Islet precursor cell (in vitro differentiated cells): Measurements from ENCODE around the gene CEP112.
A peak's percentile ranks its signal among the peaks of the same experiment; 100 is the strongest.
"Not testable (repeated sequence)": the region's sequence is repeated elsewhere in the genome, so short reads cannot be mapped to it uniquely, and the experiment has no call there.

Experiments
- DNase-seq: peaks from one replicate; pipeline ENCODE4 v3.0.0-alpha.2; 2018

The CEP112 gene

GRCh38 chr17:65755799-65756198 lies 436.1 kb downstream of the CEP112 start:
- DNase-seq = no peak

GRCh38 chr17:65754630-65755029 lies 437.3 kb downstream of the CEP112 start:
- no peak for DNase-seq

- DNase-seq = no peak
Observed at GRCh38 chr17:65754081-65754480, 437.9 kb downstream of the CEP112 start.

- DNase-seq = no peak
Observed at GRCh38 chr17:65753348-65753747, 438.6 kb downstream of the CEP112 start.

GRCh38 chr17:65751263-65751662 lies 440.7 kb downstream of the CEP112 start:
- no peak for DNase-seq

- no peak for DNase-seq
Observed at GRCh38 chr17:65750631-65751115, 441.3 kb downstream of the CEP112 start.

- no peak for DNase-seq
Observed at GRCh38 chr17:65750166-65750565, 441.8 kb downstream of the CEP112 start.

GRCh38 chr17:65749479-65749878 lies 442.5 kb downstream of the CEP112 start:
- DNase-seq = no peak

GRCh38 chr17:65745241-65745640 lies 446.7 kb downstream of the CEP112 start:
- DNase-seq = no peak

- no peak for DNase-seq
Observed at GRCh38 chr17:65743308-65743655, 448.7 kb downstream of the CEP112 start.

GRCh38 chr17:65742403-65743307 lies 449.3 kb downstream of the CEP112 start:
- DNase-seq = peak; percentile 84

GRCh38 chr17:65741710-65742109 lies 450.2 kb downstream of the CEP112 start:
- DNase-seq = no peak

GRCh38 chr17:65739034-65739433 lies 452.9 kb downstream of the CEP112 start:
- DNase-seq = no peak

- no peak for DNase-seq
Observed at GRCh38 chr17:65737451-65737850, 454.5 kb downstream of the CEP112 start.

- no peak for DNase-seq
Observed at GRCh38 chr17:65733314-65733713, 458.6 kb downstream of the CEP112 start.

- not testable (repeated sequence) for DNase-seq
Observed at GRCh38 chr17:65732667-65733066, 459.3 kb downstream of the CEP112 start.

GRCh38 chr17:65730711-65731169 lies 461.2 kb downstream of the CEP112 start:
- no peak for DNase-seq

- no peak for DNase-seq
Observed at GRCh38 chr17:65729207-65729606, 462.7 kb downstream of the CEP112 start.

- DNase-seq = no peak
Observed at GRCh38 chr17:65727832-65728231, 464.1 kb downstream of the CEP112 start.

- no peak for DNase-seq
Observed at GRCh38 chr17:65727246-65727645, 464.7 kb downstream of the CEP112 start.

- no peak for DNase-seq
Observed at GRCh38 chr17:65723431-65724151, 468.3 kb downstream of the CEP112 start.

- DNase-seq = no peak
Observed at GRCh38 chr17:65718601-65719000, 473.3 kb downstream of the CEP112 start.

GRCh38 chr17:65712383-65713267 lies 479.3 kb downstream of the CEP112 start:
- peak; percentile 34 for DNase-seq
